Gastrocnemius medialis (tissue), 4 donors: Measurements from ENCODE around the gene SLC25A21. TPM values are rescaled to one million over a fixed set of nuclear protein-coding genes. Genes with fewer than 3 reads are reported as not detected.

Experiments
- ATAC-seq, 2 donors: fragments of 150-250 bp; one replicate each; pipeline ENCODE4 v1.9.1; 2016
- DNase-seq, 2 donors: peaks; one replicate each; pipeline ENCODE4 v3.0.0-alpha.2; 2019
- H3K27ac ChIP-seq, 4 donors: fragments of 200-600 bp; sonication (generic); 1 replicate in 1 of 4; 2 replicates in 3 of 4; pipeline ENCODE4 v1.5.1; 2016 to 2018; ENCODE audit warnings: mild to moderate bottlenecking in 2 of 4, moderate library complexity in 1 of 4
- H3K27me3 ChIP-seq, 3 donors: fragments of 200-600 bp; sonication (generic) in 2 of 3; 1 replicate in 1 of 3; 2 replicates in 2 of 3; pipeline versions ENCODE4 v1.5.1 to v1.6.0; 2016 to 2019; ENCODE audit warnings: mild to moderate bottlenecking in 1 of 3, moderate library complexity in 1 of 3
- H3K36me3 ChIP-seq, 2 donors: fragments of 200-600 bp; sonication (generic) in 1 of 2; one replicate each; pipeline ENCODE4 v1.5.1; 2017 to 2018
- H3K4me1 ChIP-seq, 2 donors: fragments of 200-600 bp; sonication (generic) in 1 of 2; one replicate each; pipeline ENCODE4 v1.5.1; 2016 to 2017; ENCODE audit warnings: mild to moderate bottlenecking in 2 of 2
- H3K4me3 ChIP-seq, 4 donors: fragments of 200-600 bp; sonication (generic) in 3 of 4; 1 replicate in 1 of 4; 2 replicates in 3 of 4; pipeline ENCODE4 v1.5.1; 2016 to 2019; ENCODE audit warnings: mild to moderate bottlenecking in 2 of 4
- H3K9me3 ChIP-seq, 3 donors: fragments of 200-600 bp; sonication (generic) in 2 of 3; 1 replicate in 1 of 3; 2 replicates in 2 of 3; pipeline ENCODE4 v1.5.1; 2016 to 2019
- CTCF ChIP-seq, 5 experiments: fragments of 450-650 bp in 3 of 5; fragments of 200-600 bp in 2 of 5; sonication (generic) in 2 of 5; IDR thresholded peaks in 4 of 5; conservative IDR thresholded peaks in 1 of 5; 1 replicate in 4 of 5; 2 replicates in 1 of 5; pipeline ENCODE4 v1.5.1; 2016 to 2019; ENCODE audit warnings: antibody characterized with exemption in 5 of 5, mild to moderate bottlenecking in 3 of 5, moderate library complexity in 3 of 5
- POLR2A ChIP-seq, 2 donors: fragments of 450-650 bp; IDR thresholded peaks; one replicate each; pipeline ENCODE4 v1.6.1; 2017; ENCODE audit warnings: antibody characterized with exemption in 2 of 2, mild to moderate bottlenecking in 2 of 2, moderate library complexity in 2 of 2
- in situ Hi-C, 4 donors: fragments of 200-750 bp; cut with MboI; loops; one replicate each; pipeline versions ENCODE4 v1.15.0 to v1.8.0; 2017; ENCODE audit warnings: low sequenced_read_pairs in 4 of 4
- intact Hi-C: fragments of 100-400 bp; cut with DNase I; formaldehyde crosslinking; loops from one replicate; pipeline ENCODE4 v1.15.1; 2023; ENCODE audit warnings: low total_unique reads
- total RNA-seq, 4 donors: library from RNA; depleted of rRNA; stranded (reverse); fragments of >200 nt; gene quantifications; one replicate each; pipeline versions ENCODE4 v1.1.0 to v1.2.3, GENCODE V29; 2016

The SLC25A21 gene
- total RNA-seq, 4 donors from 2014 or later = 1.9 TPM; not detected in 3

- DNase-seq = no peak
- H3K27ac ChIP-seq = no peak overlapping the region
- H3K4me1 ChIP-seq = no peaks in the 10 kb centered on the region
- TF ChIP-seq CTCF (IDR thresholded peaks at IDR 0.05 in 4 of 5, conservative IDR thresholded peaks at IDR 0.05 in 1 of 5) (no peak), POLR2A (IDR thresholded peaks at IDR 0.05) (no peak)
- intact Hi-C loops (no loop called here), in situ Hi-C loops (no loop called here)
- no peak for ATAC-seq
- no peaks in the 10 kb centered on the region for H3K36me3 ChIP-seq
- H3K9me3 ChIP-seq = no peaks in the 10 kb centered on the region
- H3K27me3 ChIP-seq = no peaks in the 10 kb centered on the region
- no peak overlapping the region for H3K4me3 ChIP-seq
Observed at GRCh38 chr14:36880276-36880675, 292.1 kb downstream of the SLC25A21 start.

GRCh38 chr14:36879558-36879957 is 292.8 kb downstream of the SLC25A21 start:
- Histone ChIP-seq H3K36me3 (no peaks in the 10 kb centered on the region), H3K4me1 (no peaks in the 10 kb centered on the region), H3K9me3 (no peaks in the 10 kb centered on the region), H3K27ac (no peak overlapping the region), H3K4me3 (no peak overlapping the region), H3K27me3 (no peaks in the 10 kb centered on the region)
- DNase-seq = no peak
- intact Hi-C loops (no loop called here), in situ Hi-C loops (no loop called here)
- no peak for ATAC-seq
- TF ChIP-seq POLR2A (IDR thresholded peaks at IDR 0.05) = no peak
- no peak for TF ChIP-seq CTCF (IDR thresholded peaks at IDR 0.05 in 4 of 5, conservative IDR thresholded peaks at IDR 0.05 in 1 of 5)

DNA sequence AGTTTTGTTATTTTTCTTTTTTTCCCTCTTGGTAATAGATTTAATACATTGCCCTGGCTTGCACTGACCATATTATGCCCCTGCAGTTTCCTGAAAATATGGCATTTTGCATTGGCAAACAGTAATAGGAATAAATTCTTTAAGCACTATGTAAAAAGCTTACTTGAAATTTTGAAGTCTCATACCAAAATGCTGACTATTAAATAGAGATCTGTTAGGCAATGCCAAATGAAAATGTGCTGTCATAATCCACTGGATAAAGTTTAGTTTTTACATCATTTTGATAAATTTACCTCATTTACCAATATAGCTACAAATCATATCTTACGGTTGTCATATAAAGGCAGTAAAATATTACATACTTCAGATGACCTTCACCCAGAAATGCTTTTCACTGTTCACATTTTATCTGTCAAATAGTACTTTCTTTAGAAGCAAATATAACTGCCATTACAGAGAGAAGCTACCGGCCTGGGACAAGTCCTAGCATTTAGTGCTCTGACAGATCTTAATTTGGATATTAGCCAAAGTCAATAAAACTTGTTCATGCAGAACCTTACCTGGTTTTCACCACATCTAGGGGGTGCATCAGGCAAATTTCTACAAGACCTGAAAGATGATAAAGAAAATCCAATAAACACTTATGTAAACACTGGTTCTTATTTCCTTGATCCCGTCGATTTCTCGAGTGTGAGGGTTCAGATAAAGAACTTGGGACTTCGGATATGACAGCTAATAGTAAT is 297.8 kb downstream of the SLC25A21 start:
- ATAC-seq (no peak), DNase-seq (no peak)
- no peaks in the 10 kb centered on the region for H3K36me3 ChIP-seq
- H3K27ac ChIP-seq = no peak overlapping the region
- intact Hi-C loops = no loop called here
- no peak for TF ChIP-seq POLR2A (IDR thresholded peaks at IDR 0.05)
- TF ChIP-seq CTCF (IDR thresholded peaks at IDR 0.05 in 4 of 5, conservative IDR thresholded peaks at IDR 0.05 in 1 of 5) = no peak
- H3K4me1 ChIP-seq = no peaks in the 10 kb centered on the region
- H3K4me3 ChIP-seq = no peak overlapping the region
- H3K27me3 ChIP-seq = no peaks in the 10 kb centered on the region
- no peaks in the 10 kb centered on the region for H3K9me3 ChIP-seq
- in situ Hi-C loops = no loop called here

DNA sequence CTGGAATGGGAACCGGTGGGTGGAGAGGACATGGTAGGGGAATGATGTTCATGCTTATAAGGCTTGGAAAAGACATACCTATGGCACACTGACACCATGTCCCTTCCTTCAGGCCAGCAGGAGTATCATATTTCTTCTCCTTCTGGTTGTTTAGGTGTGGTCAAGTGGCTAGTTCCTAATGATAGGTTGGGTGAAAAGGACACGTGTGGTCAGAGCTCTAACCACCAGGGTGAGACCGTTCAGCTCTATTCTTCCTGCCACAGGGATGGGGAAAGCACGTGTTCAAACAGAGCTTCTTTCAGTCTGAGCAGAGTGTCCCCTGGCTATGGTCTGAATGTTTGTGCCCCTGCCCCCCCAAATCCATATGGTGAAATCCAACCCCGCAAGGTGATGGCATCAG is 301.6 kb downstream of the SLC25A21 start:
- TF ChIP-seq POLR2A (IDR thresholded peaks at IDR 0.05) = no peak
- TF ChIP-seq CTCF (IDR thresholded peaks at IDR 0.05 in 4 of 5, conservative IDR thresholded peaks at IDR 0.05 in 1 of 5) = no peak
- H3K4me3 ChIP-seq = no peak overlapping the region
- DNase-seq = no peak
- intact Hi-C loops (no loop called here), in situ Hi-C loops (no loop called here)
- H3K36me3 ChIP-seq = no peaks in the 10 kb centered on the region
- no peak overlapping the region for H3K27ac ChIP-seq
- H3K9me3 ChIP-seq = no peaks in the 10 kb centered on the region
- H3K4me1 ChIP-seq = no peaks in the 10 kb centered on the region
- no peak for ATAC-seq
- H3K27me3 ChIP-seq = no peaks in the 10 kb centered on the region

DNA sequence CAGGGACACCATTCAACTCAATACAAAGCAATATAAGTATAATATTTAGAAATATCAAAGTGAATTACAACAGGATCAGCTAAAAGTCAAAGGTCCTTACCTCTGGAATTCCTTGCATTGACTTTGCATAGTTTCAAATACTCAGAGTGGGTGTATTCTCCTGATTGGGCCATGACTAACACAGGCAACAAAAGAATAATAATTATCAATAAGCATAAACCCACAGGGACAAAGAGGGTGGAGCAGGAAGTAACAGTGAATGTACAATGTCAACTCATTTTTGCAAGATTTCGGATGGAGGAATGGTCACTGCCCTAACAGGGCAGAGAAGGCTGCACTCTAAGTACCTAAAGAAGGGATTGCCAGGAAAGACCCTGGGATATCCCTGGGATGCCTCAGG is 303.3 kb downstream of the SLC25A21 start:
- intact Hi-C loops (no loop called here), in situ Hi-C loops (no loop called here)
- Histone ChIP-seq H3K27ac (no peak overlapping the region), H3K4me3 (no peak overlapping the region), H3K9me3 (no peaks in the 10 kb centered on the region), H3K27me3 (no peaks in the 10 kb centered on the region), H3K4me1 (no peaks in the 10 kb centered on the region), H3K36me3 (no peaks in the 10 kb centered on the region)
- DNase-seq = no peak
- no peak for TF ChIP-seq POLR2A (IDR thresholded peaks at IDR 0.05)
- no peak for TF ChIP-seq CTCF (IDR thresholded peaks at IDR 0.05 in 4 of 5, conservative IDR thresholded peaks at IDR 0.05 in 1 of 5)
- ATAC-seq = no peak
